DMS153 treated with DMSO at 0.1 percent for 48 hours (cell line): ENCODE data around the gene PEMT.

ENCODE experiments used
- DNase-seq: peaks from one replicate; lab custom pipeline; 2025; ENCODE audit not compliant: unreplicated experiment; lab: John Stamatoyannopoulos, UW

The PEMT gene

DNA sequence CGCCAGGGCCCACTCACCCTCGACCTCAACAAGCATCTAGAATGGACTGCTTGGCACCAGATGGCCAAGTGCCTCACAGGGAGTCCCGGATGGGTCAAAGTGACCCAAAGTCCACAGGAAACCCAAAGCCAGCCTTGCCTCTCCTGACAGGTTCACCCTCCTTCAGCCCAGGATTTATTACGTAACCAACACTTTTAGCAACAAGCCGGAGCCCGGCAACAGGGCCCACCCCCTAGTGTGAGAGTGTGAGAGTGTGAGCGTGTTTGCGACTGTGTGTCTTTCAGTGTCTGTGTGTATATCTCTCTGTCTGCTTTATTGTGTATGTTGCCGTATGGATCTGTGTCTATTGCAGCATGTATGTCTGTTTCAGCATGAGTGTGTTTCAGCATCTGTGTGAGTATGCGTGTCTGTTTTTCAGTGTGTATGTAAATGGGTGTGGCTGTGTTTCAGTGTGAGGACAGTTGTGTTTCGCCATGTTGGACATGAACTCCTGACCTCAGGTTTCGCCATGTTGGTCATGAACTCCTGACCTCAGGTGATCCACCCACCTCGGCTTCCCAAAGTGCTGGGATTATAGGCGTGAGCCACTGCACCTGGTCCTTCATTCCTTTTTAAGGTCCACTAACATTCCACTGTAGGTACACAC, 13.7 kb upstream of the PEMT start:
- DNase-seq: no peak

- DNase-seq: no peak
Measured at GRCh38 chr17:17603895-17604225, 12.4 kb upstream of the PEMT start.

GRCh38 chr17:17603178-17603894, 11.8 kb upstream of the PEMT start:
- peak; percentile 29 for DNase-seq

DNA sequence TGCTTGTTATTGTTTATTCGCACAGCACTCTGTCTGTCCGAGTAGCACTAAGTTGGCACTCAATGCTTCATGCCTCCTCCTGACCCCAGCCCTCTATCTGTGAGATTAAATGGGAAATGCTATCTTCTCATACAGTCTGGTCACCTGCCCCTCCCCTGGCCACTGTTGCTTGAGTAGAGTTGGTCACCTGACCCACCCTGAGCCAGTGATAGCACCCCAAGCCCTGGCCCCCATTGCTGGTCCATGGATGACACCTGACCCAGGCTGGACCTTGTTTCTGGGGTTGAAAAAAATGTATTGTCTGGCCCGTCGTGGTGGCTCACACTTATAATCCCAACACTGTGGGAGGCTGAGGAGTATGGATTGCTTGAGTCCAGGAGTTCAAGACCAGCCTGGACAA, 8.5 kb upstream of the PEMT start:
- DNase-seq: no peak

GRCh38 chr17:17598003-17598402, 6.5 kb upstream of the PEMT start:
- DNase-seq: no peak

DNA sequence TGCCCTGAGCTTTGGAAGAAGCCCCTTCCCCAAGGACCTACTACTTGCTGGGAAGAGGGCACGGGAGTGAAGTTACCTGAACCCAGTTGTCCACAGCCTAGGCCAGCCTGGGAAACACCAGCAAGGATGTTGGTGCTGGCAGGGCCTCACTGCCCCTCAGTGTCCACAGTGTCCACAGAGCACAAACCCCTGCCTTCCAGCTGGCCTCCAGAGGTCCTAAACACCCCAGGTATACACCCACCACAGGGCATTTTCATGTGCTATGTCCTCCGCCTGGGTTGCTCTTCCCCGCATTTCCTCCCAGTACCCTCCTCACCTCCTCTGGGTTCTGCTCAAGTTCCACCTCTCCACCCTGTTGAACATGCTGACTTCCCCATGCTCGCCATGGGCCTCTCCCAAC, 4.2 kb upstream of the PEMT start:
- no peak for DNase-seq

DNA sequence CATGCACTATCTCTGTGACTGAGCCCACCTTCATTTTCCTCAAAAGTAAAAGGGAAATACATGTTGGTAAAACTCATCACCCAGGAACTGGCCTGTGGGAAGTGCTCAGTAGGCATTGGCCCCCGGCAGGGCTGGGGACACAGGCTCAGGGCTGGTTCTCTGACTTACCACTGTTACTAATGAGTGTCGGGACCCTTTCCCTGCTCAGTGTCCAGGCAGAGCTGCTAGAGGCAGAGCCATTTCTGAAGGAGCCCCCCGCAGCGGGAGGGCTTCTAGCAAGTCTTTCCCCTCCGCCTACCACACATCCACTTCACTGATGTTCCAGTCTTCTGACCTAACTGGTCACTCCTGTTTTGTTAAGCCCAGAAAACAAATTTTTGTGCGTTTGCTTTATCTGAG, 1.7 kb upstream of the PEMT start:
- DNase-seq: no peak

- DNase-seq: no peak
Measured at GRCh38 chr17:17590883-17591354, 589 bp downstream of the PEMT start.

DNA sequence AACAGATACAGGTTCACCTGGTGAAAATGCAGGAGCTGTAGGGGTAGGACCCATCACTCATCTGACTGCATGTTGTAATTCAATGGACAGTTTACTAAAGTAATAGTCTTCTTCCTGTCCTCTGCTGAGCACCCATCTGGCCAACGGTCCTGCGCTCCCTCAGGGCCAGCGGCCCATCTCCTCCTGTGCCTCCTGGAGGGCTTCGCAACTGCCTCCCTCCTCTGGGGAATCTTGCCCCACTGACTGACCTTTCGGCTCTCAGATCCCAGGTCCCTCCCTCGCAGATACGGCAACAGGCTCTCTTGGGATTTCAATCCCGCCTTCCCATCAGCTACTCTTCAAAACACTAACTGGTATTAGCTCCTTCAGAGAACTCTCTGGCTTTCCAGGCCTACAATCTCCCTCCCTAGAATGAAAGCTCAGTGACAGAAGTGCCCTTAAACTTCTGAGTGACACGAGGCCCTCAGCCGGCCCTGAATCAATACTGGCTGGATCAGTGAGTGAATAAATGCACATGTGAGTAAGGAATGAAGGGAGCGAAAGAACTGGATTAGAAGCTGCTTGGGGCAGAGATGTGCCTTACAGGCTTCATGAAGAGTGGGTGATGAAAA, 1.3 kb downstream of the PEMT start:
- DNase-seq: no peak

DNA sequence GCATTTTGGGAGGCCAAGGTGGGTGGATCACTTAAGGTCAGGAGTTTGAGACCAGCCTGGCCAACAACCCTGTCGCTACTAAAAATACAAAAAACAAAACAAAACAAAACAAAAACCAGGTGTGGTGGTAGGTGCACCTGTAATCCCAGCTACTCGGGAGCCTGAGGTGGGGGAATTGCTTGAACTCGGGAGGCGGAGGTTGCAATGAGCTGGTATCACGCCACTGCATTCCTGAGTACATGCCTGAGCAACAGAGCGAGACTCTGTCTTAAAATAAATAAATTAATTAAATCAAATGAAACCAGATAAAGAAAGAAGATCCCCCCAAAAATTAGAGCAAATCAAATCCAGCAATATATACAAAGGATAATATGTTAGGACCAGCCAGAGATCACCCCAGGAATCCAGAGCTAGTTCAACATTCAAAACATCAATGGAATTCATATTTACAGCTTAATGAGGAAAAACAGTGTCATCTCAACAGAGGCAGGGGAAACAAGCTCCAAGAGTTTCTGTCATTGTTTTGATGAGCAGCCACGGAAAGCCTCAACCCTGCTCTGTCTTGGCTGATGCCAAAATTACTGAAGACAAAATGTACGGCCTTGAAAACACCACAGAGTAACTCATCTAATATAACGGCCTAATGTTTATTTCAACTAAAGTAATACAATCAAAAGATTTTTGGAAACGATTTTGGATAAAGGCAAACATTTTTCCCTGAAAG, 3.7 kb downstream of the PEMT start:
- DNase-seq: no peak

DNA sequence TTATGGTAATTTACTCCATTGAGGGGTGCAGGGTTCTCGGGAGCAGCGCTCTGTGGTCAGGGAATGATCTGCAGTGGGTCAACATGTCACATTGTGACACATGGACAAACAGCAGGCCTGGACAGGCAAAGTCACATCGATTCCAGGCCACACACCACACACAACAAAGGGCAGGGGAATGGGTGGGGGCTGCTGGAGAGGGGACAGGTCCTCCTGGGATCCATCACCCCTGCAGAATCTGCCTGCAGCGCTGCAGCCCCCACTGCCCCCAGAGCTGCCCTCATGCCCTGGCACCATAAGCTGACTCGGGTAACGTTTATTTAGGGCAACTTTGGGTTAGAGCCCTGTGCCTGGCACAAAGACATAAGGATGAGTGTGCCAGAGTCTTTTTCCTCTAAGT, 9.1 kb downstream of the PEMT start:
- DNase-seq: no peak

DNA sequence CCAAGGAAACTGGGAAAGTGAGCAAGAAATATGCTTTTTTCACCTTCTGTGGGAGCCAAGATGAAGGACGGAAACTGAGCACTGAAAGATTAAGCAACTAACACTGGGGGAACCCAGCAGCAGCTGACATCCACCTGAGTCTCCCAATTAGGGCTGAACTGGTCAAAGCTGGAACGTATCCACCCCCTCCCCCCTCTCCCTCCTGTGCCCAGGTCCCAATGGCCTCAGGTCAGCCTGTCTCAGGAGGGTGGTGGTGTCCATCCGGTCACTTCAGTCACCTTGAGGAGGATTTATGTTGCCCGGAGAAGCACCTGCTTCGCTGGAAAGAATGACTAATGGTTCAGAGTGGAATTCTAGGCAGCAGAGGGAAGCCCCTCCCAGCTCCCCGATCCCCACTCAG, 10.0 kb downstream of the PEMT start:
- no peak for DNase-seq

GRCh38 chr17:17580662-17581470, 10.6 kb downstream of the PEMT start:
- no peak for DNase-seq

DNA sequence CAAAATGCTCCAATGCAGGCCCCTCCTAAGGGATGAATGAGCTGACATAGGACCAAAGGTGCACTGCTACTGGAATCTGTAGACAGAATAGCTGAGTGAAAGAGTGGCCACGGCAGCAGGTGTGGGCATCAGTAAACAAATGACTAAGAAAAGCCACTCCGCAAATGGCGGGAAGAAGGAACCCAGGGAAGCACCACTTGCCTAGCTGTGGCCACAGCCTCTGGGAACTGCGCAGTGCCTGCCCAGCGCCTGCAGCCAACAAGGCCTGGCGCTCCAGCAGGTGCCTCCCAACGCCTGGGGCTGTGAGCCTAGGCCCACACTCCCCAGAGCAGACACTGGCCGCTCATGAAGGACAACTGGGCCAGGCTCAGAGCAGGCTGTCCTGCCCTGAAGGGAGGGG, 11.8 kb downstream of the PEMT start:
- DNase-seq: no peak

DNA sequence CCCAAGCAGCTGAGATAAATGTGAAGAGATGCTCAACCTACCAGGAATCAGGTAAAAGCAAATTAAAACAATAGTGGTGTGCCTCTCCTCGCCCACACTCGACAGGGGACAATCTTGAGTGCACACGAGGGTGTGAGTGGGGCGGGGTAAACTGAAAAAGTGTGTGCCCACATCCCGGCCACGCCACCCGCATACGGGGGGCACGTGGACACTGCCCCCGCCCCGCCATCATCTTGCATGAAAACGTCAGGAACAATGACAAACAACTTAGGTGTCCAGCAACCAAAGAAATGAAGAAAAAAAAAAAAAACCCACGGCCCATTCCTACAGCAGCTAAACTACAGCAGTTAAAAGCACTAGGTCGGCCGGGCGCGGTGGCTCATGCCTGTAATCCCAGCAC, 14.1 kb downstream of the PEMT start:
- no peak for DNase-seq

DNA sequence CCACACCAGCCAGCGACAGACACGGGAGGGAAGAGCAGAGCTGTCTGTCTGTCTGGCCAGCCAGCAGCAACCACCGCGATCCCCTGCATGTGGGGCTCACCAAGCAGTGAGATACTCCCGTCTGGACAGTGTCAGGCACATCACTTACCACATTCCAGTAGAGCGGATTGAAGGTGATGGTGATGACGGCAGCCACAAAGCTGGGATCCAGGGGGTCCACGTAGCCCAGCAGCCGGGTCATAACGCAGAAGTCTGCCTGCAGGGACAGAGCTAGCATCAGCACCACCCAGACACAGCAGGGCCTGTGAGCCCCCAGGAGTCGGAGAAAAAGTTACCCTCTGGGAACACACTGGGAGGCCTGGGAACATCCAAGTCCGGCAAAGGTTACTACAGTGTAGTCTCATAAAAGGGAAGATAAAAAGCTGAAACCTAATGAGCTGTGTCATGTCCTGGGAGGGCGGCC, 14.7 kb downstream of the PEMT start:
- no peak for DNase-seq

GRCh38 chr17:17575360-17576251, 15.9 kb downstream of the PEMT start:
- no peak for DNase-seq

- no peak for DNase-seq
Measured at GRCh38 chr17:17573912-17574311, 17.6 kb downstream of the PEMT start.

GRCh38 chr17:17572010-17572785, 19.3 kb downstream of the PEMT start:
- DNase-seq: no peak
